HepG2 (cell line): Measurements from ENCODE around the gene NTN5. TPM values are rescaled to one million over a fixed set of nuclear protein-coding genes. Genes with fewer than 3 reads are reported as not detected.

Experiments
- ATAC-seq: fragments of 200-7000 bp; cut with Tn5 transposase; 3 replicates; pipeline ENCODE4 v1.9.1; 2020; ENCODE audit warnings: mild to moderate bottlenecking, moderate library complexity
- BruUV-seq: library from RNA; stranded (reverse); fragments of 400-500 nt; replicated peaks from 2 replicates; lab custom pipeline; 2021; lab: Mats Ljungman, UMichigan
- CTCF ChIA-PET: fragments of 300-600 bp; formaldehyde crosslinking; extraction: SDS; loops from one replicate; lab custom pipeline; 2021; ENCODE audit warnings: low total read pairs, inconsistent platforms, low intra/inter-chr PET ratio; lab: Yijun Ruan, JAX
- POLR2A ChIA-PET: fragments of 350-600 bp; sonication (Branson Sonifier 250); formaldehyde crosslinking; loops from one replicate; lab custom pipeline; 2020; ENCODE audit warnings: antibody characterized with exemption, inconsistent platforms; lab: Yijun Ruan, JAX
- DNase-seq: peaks from one replicate; pipeline ENCODE4 v3.0.0-alpha.2; 2015; ENCODE audit warnings: low spot score
- FAIRE-seq: peaks from 3 replicates; lab custom pipeline; 2011; peaks lifted over from hg19 to GRCh38; lab: Jason Lieb, UNC
- H2AFZ ChIP-seq: one replicate; pipeline ENCODE4 v1.6.1; 2011; ENCODE audit warnings: low read length, inconsistent platforms
- H3K27ac ChIP-seq: fragments of 300-600 bp; 3 replicates; pipeline ENCODE4 v1.8.0; 2011; ENCODE audit warnings: mixed run types, mild to moderate bottlenecking, mixed read lengths, low read length, inconsistent platforms; ENCODE audit not compliant: insufficient read depth; ENCODE audit errors: extremely low read length
- H3K27me3 ChIP-seq, 2 experiments: fragments of 200-600 bp in 1 of 2; 2 replicates in 1 of 2; 3 replicates in 1 of 2; pipeline versions ENCODE4 v1.6.0 to v1.8.0; 2011; ENCODE audit warnings: low read length in 2 of 2, mild to moderate bottlenecking in 2 of 2, moderate library complexity in 2 of 2, inconsistent platforms in 1 of 2; ENCODE audit not compliant: insufficient read depth in 2 of 2, control insufficient read depth in 1 of 2
- H3K36me3 ChIP-seq, 2 experiments: fragments of 200-600 bp in 1 of 2; replicated peaks in 1 of 2; 2 replicates in 1 of 2; 3 replicates in 1 of 2; pipeline versions ENCODE4 v1.5.1 to v1.8.0; 2011; ENCODE audit warnings: low read length in 2 of 2, inconsistent platforms in 1 of 2; ENCODE audit not compliant: insufficient read depth in 2 of 2, control insufficient read depth in 1 of 2
- H3K4me1 ChIP-seq: 2 replicates; pipeline ENCODE4 v1.5.1; 2012; ENCODE audit warnings: low read length, inconsistent platforms; ENCODE audit not compliant: insufficient read depth
- H3K4me2 ChIP-seq: 2 replicates; pipeline ENCODE4 v1.6.0; 2011; ENCODE audit warnings: low read depth, low read length, inconsistent platforms
- H3K4me3 ChIP-seq, 3 experiments: fragments of 200-600 bp in 1 of 3; sonication (generic), shearing (Covaris generic) in 1 of 3; replicated peaks in 1 of 3; 2 replicates each; pipeline ENCODE4 v1.5.1; 2011 to 2016; ENCODE audit warnings: low read length in 3 of 3, inconsistent platforms in 2 of 3, low read depth in 2 of 3, mild to moderate bottlenecking in 2 of 3, control low read depth in 1 of 3, mixed read lengths in 1 of 3; ENCODE audit not compliant: insufficient read depth in 1 of 3
- H3K79me2 ChIP-seq: one replicate; pipeline ENCODE4 v1.6.1; 2011; ENCODE audit warnings: low read length, inconsistent platforms; ENCODE audit not compliant: insufficient read depth
- H3K9ac ChIP-seq: 2 replicates; pipeline ENCODE4 v1.6.0; 2011; ENCODE audit warnings: mild to moderate bottlenecking, low read depth, low read length, inconsistent platforms; ENCODE audit not compliant: insufficient read depth
- H3K9me3 ChIP-seq: 2 replicates; pipeline ENCODE4 v1.5.1; 2012; ENCODE audit warnings: mild to moderate bottlenecking, low read length
- H4K20me1 ChIP-seq: 2 replicates; pipeline ENCODE4 v1.6.0; 2011; ENCODE audit warnings: inconsistent platforms, mild to moderate bottlenecking, low read length, moderate library complexity; ENCODE audit not compliant: insufficient read depth
- FOSL1 ChIP-seq: sonication (generic); formaldehyde crosslinking; IDR thresholded peaks from 2 replicates; pipeline ENCODE4 v1.9.0; 2021; ENCODE audit warnings: missing genetic modification reagents, borderline replicate concordance
- JUN ChIP-seq: sonication (generic); formaldehyde crosslinking; IDR thresholded peaks from 2 replicates; pipeline ENCODE4 v1.4.0; 2020; ENCODE audit warnings: mild to moderate bottlenecking, missing genetic modification reagents
- WIZ ChIP-seq: sonication (generic); formaldehyde crosslinking; IDR thresholded peaks from 2 replicates; pipeline ENCODE4 v1.5.1; 2020; ENCODE audit warnings: mild to moderate bottlenecking, missing genetic modification reagents
- ZMYM3 ChIP-seq: sonication (generic); formaldehyde crosslinking; IDR thresholded peaks from 2 replicates; pipeline ENCODE4 v1.5.1; 2020; ENCODE audit warnings: mild to moderate bottlenecking, missing genetic modification reagents
- ZNF235 ChIP-seq: sonication (generic); formaldehyde crosslinking; IDR thresholded peaks from 2 replicates; pipeline ENCODE4 v1.8.1; 2023; ENCODE audit warnings: mild to moderate bottlenecking, missing genetic modification reagents, borderline replicate concordance
- ZNF772 ChIP-seq: sonication (generic); formaldehyde crosslinking; IDR thresholded peaks from 2 replicates; pipeline ENCODE4 v1.5.0; 2020; ENCODE audit warnings: mild to moderate bottlenecking, missing genetic modification reagents
- WGBS: methylation state at CpG from one replicate; pipeline ENCODE4 v1.1.6; 2017; ENCODE audit warnings: low lambda C conversion rate; 5-methylcytosine and 5-hydroxymethylcytosine counted together
- in situ Hi-C: cut with HindIII; loops from 2 replicates; pipeline ENCODE4 v1.10.0; 2017; ENCODE audit warnings: low pct_unique_long_range_greater_than_20kb; ENCODE audit not compliant: extremely low pct_ligation_motif_present
- intact Hi-C: fragments of 100-400 bp; cut with micrococcal nuclease; formaldehyde crosslinking; loops from one replicate; pipeline ENCODE4 v1.10.0; 2022; ENCODE audit not compliant: unreplicated experiment
- polyA plus RNA-seq, 8 experiments: library from polyadenylated mRNA; depleted of rRNA in 3 of 8; stranded (reverse) in 7 of 8; unstranded in 1 of 8; fragments of >200 nt; fragmentation: Illumina TruSeq in 4 of 8; extraction: Trizol in 4 of 8; gene quantifications; 2 replicates each; pipeline versions ENCODE4 v1.2.1 to v1.2.3, GENCODE V29; 2011 to 2016; ENCODE audit warnings: low read depth in 4 of 8, missing spikeins in 1 of 8, mixed read lengths in 1 of 8; ENCODE audit not compliant: insufficient read depth in 1 of 8
- total RNA-seq, 5 experiments: library from RNA; depleted of rRNA; stranded (reverse); fragments of >200 nt; fragmentation: Illumina TruSeq; extraction: Trizol; gene quantifications; 2 replicates each; pipeline ENCODE4 v1.2.3, GENCODE V29; 2016; ENCODE audit warnings: low read depth in 1 of 5
- TF ChIP-seq, protein P1 (sequence below): sonication (generic); formaldehyde crosslinking; conservative IDR thresholded peaks from 2 replicates; pipeline ENCODE4 v1.4.0; 2020; ENCODE audit warnings: missing genetic modification reagents
- TF ChIP-seq, protein P2 (sequence below): sonication (generic); formaldehyde crosslinking; IDR thresholded peaks from 2 replicates; pipeline ENCODE4 v1.8.0; 2022; ENCODE audit warnings: mild to moderate bottlenecking, missing genetic modification reagents

The NTN5 gene
- total and polyA plus RNA-seq, 2 of the 13 experiments (the other 11 are each of a cell fraction or from before 2014, with no cell fraction given), result 0.05 TPM; not detected in 1

DNA sequence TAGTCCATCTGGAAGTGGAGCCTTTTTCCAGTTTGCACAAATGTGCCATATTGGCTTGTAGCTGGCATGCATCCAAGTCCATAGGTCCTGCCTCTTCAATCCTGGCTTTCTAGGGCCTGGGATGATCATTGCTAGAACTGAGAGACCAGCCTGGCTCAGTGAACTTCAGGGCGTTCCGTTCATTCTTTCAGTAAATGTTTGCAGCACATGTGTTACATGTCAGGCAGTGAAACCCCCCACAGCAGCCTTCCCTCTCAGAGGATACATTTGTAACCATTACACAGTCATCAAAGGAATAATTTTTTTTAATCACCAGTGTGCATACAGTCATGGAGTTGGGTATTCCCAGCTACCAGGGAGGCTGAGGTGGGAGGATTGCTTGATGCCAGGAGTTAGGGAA lies 32.6 kb upstream of the NTN5 start:
- TF ChIP-seq, protein P1, sequence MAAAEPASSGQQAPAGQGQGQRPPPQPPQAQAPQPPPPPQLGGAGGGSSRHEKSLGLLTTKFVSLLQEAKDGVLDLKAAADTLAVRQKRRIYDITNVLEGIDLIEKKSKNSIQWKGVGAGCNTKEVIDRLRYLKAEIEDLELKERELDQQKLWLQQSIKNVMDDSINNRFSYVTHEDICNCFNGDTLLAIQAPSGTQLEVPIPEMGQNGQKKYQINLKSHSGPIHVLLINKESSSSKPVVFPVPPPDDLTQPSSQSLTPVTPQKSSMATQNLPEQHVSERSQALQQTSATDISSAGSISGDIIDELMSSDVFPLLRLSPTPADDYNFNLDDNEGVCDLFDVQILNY (CRISPR knock-in tag), result no peak
- TF ChIP-seq, protein P2, sequence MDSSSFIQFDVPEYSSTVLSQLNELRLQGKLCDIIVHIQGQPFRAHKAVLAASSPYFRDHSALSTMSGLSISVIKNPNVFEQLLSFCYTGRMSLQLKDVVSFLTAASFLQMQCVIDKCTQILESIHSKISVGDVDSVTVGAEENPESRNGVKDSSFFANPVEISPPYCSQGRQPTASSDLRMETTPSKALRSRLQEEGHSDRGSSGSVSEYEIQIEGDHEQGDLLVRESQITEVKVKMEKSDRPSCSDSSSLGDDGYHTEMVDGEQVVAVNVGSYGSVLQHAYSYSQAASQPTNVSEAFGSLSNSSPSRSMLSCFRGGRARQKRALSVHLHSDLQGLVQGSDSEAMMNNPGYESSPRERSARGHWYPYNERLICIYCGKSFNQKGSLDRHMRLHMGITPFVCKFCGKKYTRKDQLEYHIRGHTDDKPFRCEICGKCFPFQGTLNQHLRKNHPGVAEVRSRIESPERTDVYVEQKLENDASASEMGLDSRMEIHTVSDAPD (CRISPR knock-in tag), result no peak
- no peak for TF ChIP-seq WIZ (CRISPR knock-in tag)
- TF ChIP-seq FOSL1, result no peak
- no peak for TF ChIP-seq JUN (CRISPR knock-in tag)
- TF ChIP-seq ZMYM3 (CRISPR knock-in tag), result no peak
- TF ChIP-seq ZNF772 (CRISPR knock-in tag), result no peak
- TF ChIP-seq ZNF235 (CRISPR knock-in tag), result no peak
- Histone ChIP-seq H3K9me3 (no peaks in the 10 kb centered on the region), H3K27me3 (no peaks in the 10 kb centered on the region), H3K4me1 (0 out of 2 replicates have a peak, but pooled peaks cover 6% of the 10 kb centered on the region), H3K4me2 (no peak overlapping the region), H3K27ac (no peak overlapping the region), H3K4me3 (no peak overlapping the region), H3K36me3 (no peaks in the 10 kb centered on the region), H2AFZ (no peak overlapping the region), H3K9ac (no peak overlapping the region), H4K20me1 (no peaks in the 10 kb centered on the region), H3K79me2 (no peaks in the 10 kb centered on the region)
- FAIRE-seq, result no peak
- in situ Hi-C loops, result no loop called here
- ChIA-PET CTCF (no interaction called here), POLR2A (interaction anchor here (1.0 kb wide), 1 partner anchor 9 kb away, joined by 4 read pairs; no protein-coding TSS in a partner anchor)
- no peak for DNase-seq
- no TSS peak for BruUV-seq
- ATAC-seq, result no peak
- 31% methylated on average over 2 of the region's 2 CpGs for WGBS
- intact Hi-C loops, result no loop called here
